Mucosa of descending colon (tissue), 3 donors: ENCODE results near the gene TTC9. TPM values are rescaled to one million over a fixed set of nuclear protein-coding genes. Genes with fewer than 3 reads are reported as not detected.

Experiments
- ATAC-seq: fragments of 200-7000 bp; cut with Tn5 transposase; one replicate; pipeline ENCODE4 v1.9.1; 2020; ENCODE audit warnings: mild to moderate bottlenecking, moderate library complexity
- DNase-seq, 3 donors: peaks; one replicate each; pipeline ENCODE4 v3.0.0-alpha.2; 2020
- H3K36me3 ChIP-seq: fragments of 200-600 bp; one replicate; pipeline ENCODE4 v1.8.0; 2021; ENCODE audit warnings: low read depth, mild to moderate bottlenecking
- H3K4me1 ChIP-seq: fragments of 200-600 bp; one replicate; pipeline ENCODE4 v1.8.0; 2021; ENCODE audit warnings: low read depth, mild to moderate bottlenecking
- H3K4me3 ChIP-seq: fragments of 200-600 bp; one replicate; pipeline ENCODE4 v1.8.0; 2021; ENCODE audit warnings: mild to moderate bottlenecking
- H3K9me3 ChIP-seq: fragments of 200-600 bp; one replicate; pipeline ENCODE4 v1.8.0; 2021; ENCODE audit warnings: mild to moderate bottlenecking
- intact Hi-C, 2 donors: fragments of 100-400 bp; cut with DNase I in 1 of 2; cut with micrococcal nuclease in 1 of 2; formaldehyde crosslinking; loops; one replicate each; pipeline versions ENCODE4 v1.11.0 to v1.11.1; 2022; cut with DNase I, micrococcal nuclease
- total RNA-seq, 3 donors: library from RNA; stranded (reverse); fragmentation: NEBNext Ultra II Directional in 2 of 3; extraction: Animal tissue kit (Norgen Biotek cat#: 25700) in 2 of 3; gene quantifications; one replicate each; pipeline versions ENCODE4 v1.2.1 to v1.2.4, GENCODE V29; 2021 to 2023
- TF ChIP-seq, protein P1 (sequence below): fragments of 200-600 bp; IDR thresholded peaks from one replicate; pipeline ENCODE4 v1.8.0; 2022; ENCODE audit warnings: antibody characterized with exemption, mild to moderate bottlenecking
- donor health status: DM: no; HTN: no; CAD: no; lungs with moderate emphysema.
- donor health status: DM: no; HTN: no; CAD: no.
- donor health status: DM: no; HTN: yes; CAD: no.

The TTC9 gene
- total RNA-seq, 3 donors from 2014 or later, result 0.20 to 0.63 (median 0.54) TPM

- Histone ChIP-seq H3K4me3 (peak within 1 kb of the TSS; percentile 58), H3K36me3 (no peaks in the 10 kb centered on the region), H3K9me3 (no peaks in the 10 kb centered on the region), H3K4me1 (peaks cover 10% of the 10 kb centered on the region)
- DNase-seq, result peak; percentile 94 to 97 (median 96)
- TF ChIP-seq, protein P1, sequence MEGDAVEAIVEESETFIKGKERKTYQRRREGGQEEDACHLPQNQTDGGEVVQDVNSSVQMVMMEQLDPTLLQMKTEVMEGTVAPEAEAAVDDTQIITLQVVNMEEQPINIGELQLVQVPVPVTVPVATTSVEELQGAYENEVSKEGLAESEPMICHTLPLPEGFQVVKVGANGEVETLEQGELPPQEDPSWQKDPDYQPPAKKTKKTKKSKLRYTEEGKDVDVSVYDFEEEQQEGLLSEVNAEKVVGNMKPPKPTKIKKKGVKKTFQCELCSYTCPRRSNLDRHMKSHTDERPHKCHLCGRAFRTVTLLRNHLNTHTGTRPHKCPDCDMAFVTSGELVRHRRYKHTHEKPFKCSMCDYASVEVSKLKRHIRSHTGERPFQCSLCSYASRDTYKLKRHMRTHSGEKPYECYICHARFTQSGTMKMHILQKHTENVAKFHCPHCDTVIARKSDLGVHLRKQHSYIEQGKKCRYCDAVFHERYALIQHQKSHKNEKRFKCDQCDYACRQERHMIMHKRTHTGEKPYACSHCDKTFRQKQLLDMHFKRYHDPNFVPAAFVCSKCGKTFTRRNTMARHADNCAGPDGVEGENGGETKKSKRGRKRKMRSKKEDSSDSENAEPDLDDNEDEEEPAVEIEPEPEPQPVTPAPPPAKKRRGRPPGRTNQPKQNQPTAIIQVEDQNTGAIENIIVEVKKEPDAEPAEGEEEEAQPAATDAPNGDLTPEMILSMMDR, result no peak
- intact Hi-C loops, result no loop called here
- peak; percentile 100 for ATAC-seq
Measured at GRCh38 chr14:70600382-70601157, 41.1 kb upstream of the TTC9 start, which contains the start of gene MED6. Gene MED6 (minus strand): TSS chr14:70600655. CDS start chr14:70600637, 18 bp downstream.

GRCh38 chr14:70601162-70601561, 40.6 kb upstream of the TTC9 start:
- intact Hi-C loops, result no loop called here
- TF ChIP-seq, protein P1, result no peak
- ATAC-seq (no peak), DNase-seq (no peak)
- Histone ChIP-seq H3K9me3 (no peaks in the 10 kb centered on the region), H3K4me3 (peak overlapping the region; percentile 7), H3K36me3 (no peaks in the 10 kb centered on the region), H3K4me1 (peaks cover 10% of the 10 kb centered on the region)

- TF ChIP-seq, protein P1, result no peak
- intact Hi-C loops, result no loop called here
Measured at GRCh38 chr14:70602254-70602653, 39.5 kb upstream of the TTC9 start.

GRCh38 chr14:70611216-70611615, 30.5 kb upstream of the TTC9 start:
- H3K4me3 ChIP-seq, result no peak overlapping the region
- no peaks in the 10 kb centered on the region for H3K36me3 ChIP-seq
- TF ChIP-seq, protein P1, result no peak
- ATAC-seq, result no peak
- DNase-seq, result no peak
- H3K9me3 ChIP-seq, result no peaks in the 10 kb centered on the region
- no peaks in the 10 kb centered on the region for H3K4me1 ChIP-seq
- intact Hi-C loops, result no loop called here

More at GRCh38 chr14:70602254-70602653, 39.5 kb upstream of the TTC9 start:
- no peaks in the 10 kb centered on the region for H3K9me3 ChIP-seq
- H3K4me3 ChIP-seq, result no peak overlapping the region
- DNase-seq, result no peak
- peaks cover 10% of the 10 kb centered on the region for H3K4me1 ChIP-seq
- ATAC-seq, result no peak
- no peaks in the 10 kb centered on the region for H3K36me3 ChIP-seq

DNA sequence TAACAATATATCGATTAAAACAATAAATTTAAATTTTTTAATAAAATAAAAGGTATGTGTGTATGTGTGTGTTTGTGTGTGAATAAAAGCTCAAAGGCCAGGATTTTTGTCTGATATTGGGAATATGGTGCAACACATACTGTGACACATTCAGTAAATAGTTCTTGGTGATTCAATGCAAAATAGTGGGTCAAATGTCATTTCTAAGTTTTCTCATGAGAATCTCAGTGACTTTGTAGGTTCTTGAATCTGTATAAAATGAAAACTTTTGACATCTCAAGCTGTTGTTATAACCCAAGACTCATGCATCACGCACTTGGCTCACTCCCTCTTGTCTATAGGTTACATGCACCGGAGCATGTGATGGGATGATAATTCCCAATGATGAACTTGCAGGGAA, 25.1 kb upstream of the TTC9 start:
- intact Hi-C loops, result no loop called here

More for the DNA sequence above, 25.1 kb upstream of the TTC9 start:
- Histone ChIP-seq H3K4me1 (no peaks in the 10 kb centered on the region), H3K36me3 (no peaks in the 10 kb centered on the region), H3K9me3 (no peaks in the 10 kb centered on the region), H3K4me3 (no peak overlapping the region)
- TF ChIP-seq, protein P1, result no peak
- ATAC-seq (no peak), DNase-seq (no peak)
